Activated CD4-positive, alpha-beta T cell treated with anti-CD3 and anti-CD28 coated beads, Interleukin-2, amount 50 U/mL, for 4 hours (primary cell): Measurements from ENCODE around the gene PPP3CB.
"Not testable (repeated sequence)": the region's sequence is repeated elsewhere in the genome, so short reads cannot be mapped to it uniquely, and the experiment has no call there.

ENCODE experiments used
- DNase-seq, 2 experiments: peaks; one replicate each; pipeline ENCODE4 v3.0.0-alpha.2; 2020

The PPP3CB gene

GRCh38 chr10:73413528-73414229 lies 82.1 kb downstream of the PPP3CB start, which contains the start of gene ANXA7:
TSS of gene ANXA7 (minus strand) at chr10:73414058. CDS start at chr10:73400856, 13,202 bp downstream.
- DNase-seq: peak; percentile 92

DNA sequence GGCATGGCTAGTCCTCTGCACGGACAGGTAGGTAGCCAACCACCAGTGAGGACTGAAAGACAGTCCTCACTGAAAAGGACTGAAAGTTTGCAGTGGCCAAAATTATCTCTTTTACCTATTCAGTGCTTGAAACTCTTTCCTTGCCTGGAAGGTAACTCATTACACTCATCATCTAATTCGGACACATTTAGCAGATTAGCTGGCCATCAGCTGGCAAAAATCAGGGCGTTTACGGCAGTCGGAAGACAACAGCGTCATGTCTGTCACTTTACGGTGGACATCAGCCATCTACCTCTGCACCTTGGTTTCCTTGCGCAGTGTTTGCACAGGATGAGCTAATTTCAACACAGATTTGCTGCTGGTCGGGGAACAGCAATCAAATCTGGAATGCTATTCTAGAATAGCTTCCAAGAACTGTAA lies 82.7 kb downstream of the PPP3CB start:
- DNase-seq: no peak

DNA sequence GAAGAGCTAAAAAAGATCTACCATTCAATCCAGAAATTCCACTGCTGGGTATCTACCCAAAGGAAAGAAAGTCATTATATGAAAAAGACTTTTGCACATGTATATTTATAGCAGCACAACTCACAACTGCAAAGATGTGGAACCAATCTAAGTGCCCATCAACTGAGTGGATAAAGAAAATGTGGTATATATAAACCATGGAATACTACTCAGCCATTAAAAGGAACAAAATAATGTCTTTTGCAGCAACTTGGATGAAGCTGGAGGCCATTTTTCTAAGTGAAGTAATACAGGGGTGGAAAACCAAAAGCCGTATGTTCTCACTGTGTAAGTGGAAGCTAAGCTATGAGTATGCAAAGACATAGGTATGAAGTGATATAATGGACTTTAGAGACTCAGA lies 84.9 kb downstream of the PPP3CB start:
- DNase-seq: no peak

DNA sequence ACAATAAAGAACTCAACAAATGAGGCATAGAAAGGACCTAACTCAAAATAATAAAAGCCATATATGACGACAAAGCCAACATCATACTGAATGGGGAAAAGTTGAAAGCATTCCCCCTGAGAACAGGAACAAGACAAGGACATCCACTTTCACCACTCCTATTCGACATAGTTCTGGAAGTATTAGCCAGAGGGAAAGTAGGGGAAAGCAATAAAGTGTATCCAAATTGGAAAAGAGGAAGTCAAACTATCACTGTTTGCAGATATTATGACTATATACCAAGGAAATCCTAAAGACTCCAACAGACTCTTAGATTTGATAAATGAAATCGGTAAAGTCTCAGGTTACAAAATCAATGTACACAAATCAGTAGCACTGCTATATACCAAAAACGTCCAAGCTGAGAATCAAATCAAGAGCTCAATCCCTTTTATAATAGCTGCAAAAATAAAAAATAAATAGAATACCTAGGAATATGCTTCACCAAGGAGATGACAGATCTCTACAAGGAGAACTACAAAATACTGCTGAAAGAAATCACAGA lies 86.8 kb downstream of the PPP3CB start:
- DNase-seq: no peak

GRCh38 chr10:73408061-73408460 lies 87.8 kb downstream of the PPP3CB start:
- DNase-seq: no peak

DNA sequence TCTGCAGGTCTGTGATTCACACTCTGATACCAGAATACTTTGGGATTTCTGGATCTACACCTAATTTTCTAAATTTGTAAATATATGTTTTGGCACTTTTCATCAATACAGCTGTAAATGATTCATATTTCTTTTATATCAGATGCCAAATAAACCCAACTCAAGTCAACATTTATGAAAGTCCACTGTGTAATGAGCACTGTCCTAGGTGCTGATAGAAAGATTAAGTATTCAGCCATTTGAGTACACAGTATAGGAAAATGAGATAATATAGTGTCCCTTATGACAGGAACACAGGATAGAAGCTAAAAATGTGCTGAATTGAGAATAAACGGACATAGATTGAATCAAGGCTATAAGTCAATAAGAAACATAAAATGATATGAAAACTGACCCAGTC lies 88.3 kb downstream of the PPP3CB start:
- no peak for DNase-seq

DNA sequence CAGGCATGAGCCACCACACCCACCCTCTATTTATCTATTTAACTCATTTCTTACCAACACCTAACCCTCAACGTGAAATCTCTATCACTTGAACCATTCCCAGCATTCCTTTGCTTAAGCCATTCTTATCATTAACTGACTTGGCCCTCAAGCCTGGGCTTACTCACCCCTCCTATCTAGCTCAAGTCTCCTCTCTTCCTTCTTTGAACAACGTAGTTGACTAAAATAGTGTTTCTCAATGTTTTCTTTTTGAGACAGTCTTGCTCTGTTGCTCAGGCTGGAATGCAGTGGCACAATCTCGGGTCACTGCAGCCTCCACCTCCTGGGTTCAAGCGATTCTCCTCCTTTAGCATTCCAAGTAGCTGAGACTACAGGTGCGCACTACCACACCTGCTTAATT lies 89.0 kb downstream of the PPP3CB start:
- no peak for DNase-seq

DNA sequence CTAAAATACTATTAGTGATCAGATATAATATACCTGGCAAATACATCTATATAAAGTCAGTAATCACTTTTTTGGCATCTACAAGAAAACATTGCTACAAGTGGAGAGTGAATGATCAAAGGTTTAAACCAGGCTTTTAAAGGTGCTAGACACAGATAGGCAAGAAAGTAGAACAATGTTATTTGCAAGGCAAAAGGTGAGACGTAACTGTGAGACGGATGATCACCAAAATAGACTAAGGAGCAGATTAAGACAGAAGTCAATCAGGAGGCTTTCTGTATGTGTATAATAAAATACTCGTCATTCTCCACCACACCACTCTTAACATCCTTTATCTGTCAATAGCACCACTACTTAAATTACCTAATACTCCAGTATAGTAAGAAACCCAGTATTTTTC lies 90.3 kb downstream of the PPP3CB start:
- DNase-seq: no peak

DNA sequence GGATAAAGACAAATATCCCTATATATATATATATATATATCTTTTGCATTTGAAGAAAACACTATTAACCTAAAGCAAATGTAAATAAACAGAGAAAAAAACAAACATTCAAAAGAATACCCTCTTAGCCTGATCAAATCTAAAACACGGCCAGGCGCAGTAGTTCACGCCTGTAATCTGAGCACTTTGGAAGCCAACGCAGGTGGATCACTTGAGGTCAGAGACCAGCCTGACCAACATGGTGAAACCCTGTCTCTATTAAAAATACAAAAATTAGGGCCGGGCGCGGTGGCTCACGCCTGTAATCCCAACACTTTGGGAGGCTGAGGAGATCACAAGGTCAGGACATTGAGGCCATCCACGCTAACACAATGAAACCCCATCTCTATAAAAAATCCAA lies 91.1 kb downstream of the PPP3CB start:
- DNase-seq: no peak

DNA sequence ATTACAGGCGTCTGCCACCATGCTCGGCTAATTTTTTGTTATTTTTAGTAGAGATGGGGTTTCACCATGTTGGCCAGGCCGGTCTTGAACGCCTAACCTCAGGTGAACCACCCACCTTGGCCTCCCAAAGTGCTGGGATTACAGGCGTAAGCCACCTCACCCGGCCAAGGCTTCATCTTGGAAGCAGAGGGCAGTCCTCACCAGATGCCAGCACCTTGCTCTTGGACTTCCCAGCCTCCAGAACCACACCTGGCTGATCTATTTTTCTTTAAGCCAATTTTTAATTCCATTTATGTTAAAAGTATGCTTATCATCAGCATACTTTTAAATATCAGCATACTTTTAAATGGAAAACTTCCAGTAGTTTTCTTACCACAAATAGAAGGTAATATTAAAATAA lies 94.2 kb downstream of the PPP3CB start:
- DNase-seq: no peak

- DNase-seq: no peak
Measured at GRCh38 chr10:73399063-73399462, 96.8 kb downstream of the PPP3CB start.

GRCh38 chr10:73398024-73398423 lies 97.8 kb downstream of the PPP3CB start:
- no peak for DNase-seq

GRCh38 chr10:73394325-73394724 lies 101.5 kb downstream of the PPP3CB start:
- not testable (repeated sequence) for DNase-seq

GRCh38 chr10:73388228-73388627 lies 107.6 kb downstream of the PPP3CB start:
- DNase-seq: no peak

- no peak for DNase-seq
Measured at GRCh38 chr10:73386583-73386982, 109.2 kb downstream of the PPP3CB start.
